Trophoblast cell (in vitro differentiated cells and primary cell): ENCODE results near the gene FRRS1. TPM values are rescaled to one million over a fixed set of nuclear protein-coding genes. Genes with fewer than 3 reads are reported as not detected.

ENCODE experiments used
- DNase-seq, 2 donors: peaks; one replicate each; pipeline ENCODE4 v3.0.0-alpha.2; 2016
- H2AFZ ChIP-seq: 2 replicates; pipeline ENCODE4 v1.6.1; 2013; ENCODE audit warnings: low read length, moderate library complexity, mild to moderate bottlenecking; ENCODE audit not compliant: insufficient read depth, poor library complexity
- H2AK5ac ChIP-seq: 2 replicates; pipeline ENCODE4 v1.6.1; 2013; ENCODE audit warnings: mild to moderate bottlenecking, low read length
- H2BK120ac ChIP-seq: 2 replicates; pipeline ENCODE4 v1.6.1; 2013; ENCODE audit warnings: low read length, mild to moderate bottlenecking, moderate library complexity; ENCODE audit not compliant: insufficient read depth, poor library complexity
- H2BK12ac ChIP-seq: 2 replicates; pipeline ENCODE4 v1.6.1; 2013; ENCODE audit warnings: mild to moderate bottlenecking, low read length, moderate library complexity
- H2BK5ac ChIP-seq: 2 replicates; pipeline ENCODE4 v1.6.1; 2013; ENCODE audit warnings: low read length, low read depth, moderate library complexity, mild to moderate bottlenecking; ENCODE audit not compliant: poor library complexity
- H3K14ac ChIP-seq: 2 replicates; pipeline ENCODE4 v1.6.1; 2013; ENCODE audit warnings: mild to moderate bottlenecking, low read length
- H3K18ac ChIP-seq: 2 replicates; pipeline ENCODE4 v1.6.1; 2013; ENCODE audit warnings: mild to moderate bottlenecking, low read length
- H3K23ac ChIP-seq: 2 replicates; pipeline ENCODE4 v1.6.1; 2013; ENCODE audit warnings: low read length
- H3K27ac ChIP-seq: 2 replicates; pipeline ENCODE4 v1.5.1; 2013; ENCODE audit warnings: low read depth, mild to moderate bottlenecking, inconsistent platforms, low read length, moderate library complexity
- H3K27me3 ChIP-seq: 2 replicates; pipeline ENCODE4 v1.6.1; 2013; ENCODE audit warnings: inconsistent platforms, mild to moderate bottlenecking, low read length, moderate library complexity; ENCODE audit not compliant: insufficient read depth
- H3K36me3 ChIP-seq, 2 experiments: 1 replicate in 1 of 2; 2 replicates in 1 of 2; pipeline ENCODE4 v1.6.1; 2013; ENCODE audit warnings: low read length in 2 of 2, mild to moderate bottlenecking in 2 of 2, moderate library complexity in 1 of 2; ENCODE audit not compliant: insufficient read depth in 2 of 2, control insufficient read depth in 1 of 2
- H3K4ac ChIP-seq: 2 replicates; pipeline ENCODE4 v1.6.1; 2013; ENCODE audit warnings: low read depth, mild to moderate bottlenecking, low read length, moderate library complexity
- H3K4me1 ChIP-seq, 2 experiments: 1 replicate in 1 of 2; 2 replicates in 1 of 2; pipeline ENCODE4 v1.6.1; 2013; ENCODE audit warnings: low read length in 2 of 2, mild to moderate bottlenecking in 2 of 2, moderate library complexity in 1 of 2; ENCODE audit not compliant: insufficient read depth in 2 of 2, control insufficient read depth in 1 of 2
- H3K4me2 ChIP-seq: 2 replicates; pipeline ENCODE4 v1.6.1; 2013; ENCODE audit warnings: inconsistent platforms, mild to moderate bottlenecking, low read length, moderate library complexity
- H3K4me3 ChIP-seq: 2 replicates; pipeline ENCODE4 v1.5.1; 2013; ENCODE audit warnings: mild to moderate bottlenecking, low read depth, low read length, inconsistent platforms
- H3K79me1 ChIP-seq: one replicate; pipeline ENCODE4 v1.6.1; 2013; ENCODE audit warnings: low read length
- H3K79me2 ChIP-seq: 2 replicates; pipeline ENCODE4 v1.6.1; 2013; ENCODE audit warnings: low read length, mild to moderate bottlenecking; ENCODE audit not compliant: control insufficient read depth, insufficient read depth, poor library complexity
- H3K9ac ChIP-seq: 2 replicates; pipeline ENCODE4 v1.6.1; 2013; ENCODE audit warnings: mild to moderate bottlenecking, low read length
- H3K9me3 ChIP-seq: 2 replicates; pipeline ENCODE4 v1.6.1; 2013; ENCODE audit warnings: low read depth, mild to moderate bottlenecking, control low read depth, inconsistent platforms, low read length; ENCODE audit not compliant: insufficient read depth
- H4K12ac ChIP-seq: 2 replicates; pipeline ENCODE4 v1.6.1; 2013; ENCODE audit warnings: low read depth, mild to moderate bottlenecking, low read length, moderate library complexity
- H4K8ac ChIP-seq: 2 replicates; pipeline ENCODE4 v1.6.1; 2013; ENCODE audit warnings: low read depth, mild to moderate bottlenecking, low read length, moderate library complexity
- H4K91ac ChIP-seq: one replicate; pipeline ENCODE4 v1.6.1; 2013; ENCODE audit warnings: low read depth, mild to moderate bottlenecking, low read length, moderate library complexity
- WGBS: extraction: QIAGEN DNeasy Blood & Tissue Kit; methylation state at CpG from one replicate; pipeline ENCODE4 v1.1.7; 2013; ENCODE audit warnings: missing lambda C conversion rate; ENCODE audit not compliant: insufficient read length, insufficient coverage; ENCODE audit errors: extremely low coverage; 5-methylcytosine and 5-hydroxymethylcytosine counted together
- polyA plus RNA-seq: library from polyadenylated mRNA; stranded (reverse); fragments of 200-250 nt; gene quantifications from 2 replicates; pipeline ENCODE4 v1.2.3, GENCODE V29; 2013

FRRS1 gene
- 16.0 and 16.6 TPM in 2 replicates for polyA plus RNA-seq

DNA sequence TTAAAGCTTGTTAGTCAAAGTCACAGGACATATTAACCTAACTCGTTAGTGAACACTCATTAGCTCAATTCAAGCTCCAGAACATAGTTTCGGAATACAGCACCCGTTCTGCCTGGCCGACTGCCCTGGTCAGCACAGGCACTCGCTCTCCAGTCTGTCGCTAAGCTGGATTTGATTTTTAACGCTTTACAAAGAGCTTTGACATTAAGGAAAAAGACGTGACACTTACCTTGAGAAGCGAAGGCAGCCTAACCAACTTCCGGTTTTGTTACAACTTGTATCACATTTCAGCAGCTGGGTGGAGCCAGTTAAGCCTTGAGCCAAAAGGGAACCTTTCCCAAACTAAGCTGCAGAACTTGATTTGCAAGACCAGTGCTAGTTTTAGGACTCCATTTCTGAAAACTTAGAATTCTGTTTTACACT lies at the start of gene FRRS1:
TSS of gene FRRS1 (minus strand) at position 258 of the 423 bp plus-strand sequence. CDS start 17,867 bp downstream, outside the sequence.
- H3K79me2 ChIP-seq = peaks cover 2% of the 10 kb centered on the region
- DNase-seq = peak; percentile 90 to 97
- H3K18ac ChIP-seq = peak within 1 kb of the TSS; percentile 98
- H3K23ac ChIP-seq = no peak within 1 kb of the TSS
- WGBS = no CpG with 5 or more reads among the region's 10 CpGs
- no peaks in the 10 kb centered on the region for H3K36me3 ChIP-seq
- H3K9ac ChIP-seq = peak within 1 kb of the TSS; percentile 64
- H4K8ac ChIP-seq = peak within 1 kb of the TSS; percentile 90
- H4K91ac ChIP-seq = peak within 1 kb of the TSS; percentile 66
- H3K4me3 ChIP-seq = peak within 1 kb of the TSS; percentile 83
- peak within 1 kb of the TSS; percentile 83 for H2BK5ac ChIP-seq
- H2AFZ ChIP-seq = peak within 1 kb of the TSS; percentile 99
- peak within 1 kb of the TSS; percentile 93 for H3K14ac ChIP-seq
- H4K12ac ChIP-seq = no peak within 1 kb of the TSS
- no peaks in the 10 kb centered on the region for H3K27me3 ChIP-seq
- no peaks in the 10 kb centered on the region for H3K4me1 ChIP-seq
- H3K4ac ChIP-seq = peak within 1 kb of the TSS; percentile 83
- peak within 1 kb of the TSS; percentile 85 for H3K4me2 ChIP-seq
- H2BK120ac ChIP-seq = peak within 1 kb of the TSS; percentile 74
- H3K79me1 ChIP-seq = peaks cover 2% of the 10 kb centered on the region
- peak within 1 kb of the TSS; percentile 92 for H2BK12ac ChIP-seq
- no peak within 1 kb of the TSS for H2AK5ac ChIP-seq
- H3K9me3 ChIP-seq = no peaks in the 10 kb centered on the region
- H3K27ac ChIP-seq = peak within 1 kb of the TSS; percentile 94

DNA sequence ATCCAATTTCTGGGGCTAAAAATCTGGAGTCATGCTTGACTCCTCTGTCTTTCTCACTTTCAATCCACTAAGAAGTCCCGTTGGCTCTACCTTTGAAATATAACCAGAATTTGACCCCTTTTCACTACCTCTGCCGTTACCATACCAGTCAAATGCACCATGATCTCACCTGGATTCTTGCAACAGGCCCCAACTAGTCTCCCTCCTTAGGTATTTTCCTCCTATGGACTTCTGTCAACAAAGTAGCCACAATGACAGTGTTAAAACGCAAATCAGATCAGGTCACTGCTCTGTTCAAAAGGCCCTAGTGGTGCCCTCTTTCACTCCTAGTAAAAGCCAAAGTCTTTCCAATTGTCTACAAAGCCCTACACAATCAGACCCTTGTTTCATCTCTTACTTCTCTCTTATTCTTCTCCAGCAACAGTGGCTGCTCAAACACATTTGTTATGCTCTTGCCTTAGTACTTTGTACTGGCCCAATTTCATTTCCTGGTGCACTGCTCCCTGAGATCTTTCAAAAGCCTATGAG lies 48.0 kb upstream of the FRRS1 start:
- H3K9ac ChIP-seq = no peak overlapping the region
- no peak overlapping the region for H3K18ac ChIP-seq
- H4K8ac ChIP-seq = no peak overlapping the region
- no peaks in the 10 kb centered on the region for H3K79me1 ChIP-seq
- no peak overlapping the region for H2BK12ac ChIP-seq
- no peaks in the 10 kb centered on the region for H3K79me2 ChIP-seq
- H3K23ac ChIP-seq = no peak overlapping the region
- no peak overlapping the region for H4K91ac ChIP-seq
- H2AK5ac ChIP-seq = no peak overlapping the region
- no peaks in the 10 kb centered on the region for H3K27me3 ChIP-seq
- no peak overlapping the region for H3K4me2 ChIP-seq
- H3K27ac ChIP-seq = no peak overlapping the region
- no peaks in the 10 kb centered on the region for H3K4me1 ChIP-seq
- no peak overlapping the region for H2BK120ac ChIP-seq
- H3K9me3 ChIP-seq = no peaks in the 10 kb centered on the region
- H2AFZ ChIP-seq = no peak overlapping the region
- no peaks in the 10 kb centered on the region for H3K36me3 ChIP-seq
- H3K14ac ChIP-seq = no peak overlapping the region
- no peak overlapping the region for H2BK5ac ChIP-seq
- DNase-seq = no peak
- H4K12ac ChIP-seq = no peak overlapping the region
- H3K4ac ChIP-seq = no peak overlapping the region
- no peak overlapping the region for H3K4me3 ChIP-seq
- no CpG with 5 or more reads among the region's 3 CpGs for WGBS

DNA sequence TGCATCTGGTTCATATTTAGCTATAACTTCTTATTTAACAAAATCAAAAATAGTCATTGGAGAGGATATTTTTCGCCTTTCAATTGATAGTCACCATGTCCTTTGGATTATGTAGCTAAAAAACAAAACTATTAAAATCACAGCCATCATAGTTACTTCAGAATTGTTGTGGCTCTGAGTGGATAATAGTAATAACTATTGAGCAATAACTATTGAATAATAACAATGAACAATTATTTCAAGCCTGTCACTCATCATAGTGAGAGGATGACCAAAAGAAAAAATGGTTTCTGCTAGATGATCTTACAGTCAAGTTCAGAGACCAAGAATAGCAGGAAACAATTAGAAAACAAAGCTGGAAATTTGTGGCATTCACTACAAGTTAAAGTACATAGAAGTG lies 45.3 kb upstream of the FRRS1 start:
- Histone ChIP-seq H3K27ac (no peak overlapping the region), H3K4ac (no peak overlapping the region), H3K79me2 (no peaks in the 10 kb centered on the region), H3K9ac (no peak overlapping the region), H3K79me1 (no peaks in the 10 kb centered on the region), H2AK5ac (no peak overlapping the region), H3K23ac (no peak overlapping the region), H2BK120ac (no peak overlapping the region), H3K4me3 (no peak overlapping the region), H2AFZ (no peak overlapping the region), H3K9me3 (no peaks in the 10 kb centered on the region), H3K4me1 (no peaks in the 10 kb centered on the region), H3K4me2 (no peak overlapping the region), H3K18ac (no peak overlapping the region), H3K14ac (no peak overlapping the region), H4K8ac (no peak overlapping the region), H3K27me3 (no peaks in the 10 kb centered on the region), H2BK5ac (no peak overlapping the region), H4K12ac (no peak overlapping the region), H2BK12ac (no peak overlapping the region), H4K91ac (no peak overlapping the region), H3K36me3 (no peaks in the 10 kb centered on the region)
- DNase-seq = no peak
- no CpG with 5 or more reads among the region's 1 CpG for WGBS

- Histone ChIP-seq H2AFZ (no peak overlapping the region), H2BK5ac (no peak overlapping the region), H4K91ac (no peak overlapping the region), H3K27me3 (no peaks in the 10 kb centered on the region), H3K79me2 (no peaks in the 10 kb centered on the region), H3K18ac (no peak overlapping the region), H3K79me1 (no peaks in the 10 kb centered on the region), H4K12ac (no peak overlapping the region), H3K14ac (no peak overlapping the region), H3K4me3 (no peak overlapping the region), H3K36me3 (no peaks in the 10 kb centered on the region), H3K4me1 (no peaks in the 10 kb centered on the region), H3K9ac (no peak overlapping the region), H3K4ac (no peak overlapping the region), H2BK12ac (no peak overlapping the region), H4K8ac (no peak overlapping the region), H3K27ac (no peak overlapping the region), H3K4me2 (no peak overlapping the region), H2BK120ac (no peak overlapping the region), H2AK5ac (no peak overlapping the region), H3K23ac (no peak overlapping the region), H3K9me3 (no peaks in the 10 kb centered on the region)
- WGBS = no CpG with 5 or more reads among the region's 1 CpG
- DNase-seq = no peak
Observed at GRCh38 chr1:99811075-99811474, 44.6 kb upstream of the FRRS1 start.
